ENCODE measurements around the gene SH3BGR. TPM values are rescaled to one million over a fixed set of nuclear protein-coding genes. Genes with fewer than 3 reads are reported as not detected.

The SH3BGR gene
- total and polyA plus RNA-seq, 2 donors (not counting 3 experiments of a cell fraction or from before 2014, with no cell fraction given), result 1.1 TPM; not detected in 1

DNA sequence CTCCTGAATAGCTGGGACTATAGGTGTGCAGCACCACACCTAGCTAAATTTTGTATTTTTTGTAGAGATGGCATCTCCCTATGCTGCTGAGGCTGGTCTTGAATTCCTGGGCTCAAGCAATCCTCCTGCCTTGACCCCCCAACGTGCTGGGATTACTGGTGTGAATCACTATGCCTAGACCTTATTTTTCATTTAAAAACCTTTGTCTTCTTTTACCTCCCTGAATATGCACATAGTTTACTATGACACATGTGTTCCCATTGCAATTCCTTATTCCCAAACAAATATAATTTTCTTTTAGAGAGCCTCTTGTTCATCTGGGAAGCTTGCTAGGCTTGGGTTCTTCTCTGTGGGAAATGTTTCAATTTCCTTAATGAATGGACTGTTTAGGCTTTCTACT is 16.8 kb downstream of the SH3BGR start:
- BruUV-seq (replicated peaks), result no TSS peak
- no peaks in the 10 kb centered on the region for H3K9me3 ChIP-seq (replicated peaks; ENCODE audit: control insufficient read depth, insufficient read depth, low read length)
- no peaks in the 10 kb centered on the region for H3K4me1 ChIP-seq (ENCODE audit: control insufficient read depth, extremely low read depth, insufficient read depth, low read length)
- no peak for FAIRE-seq
- DNase-seq (ENCODE audit: low read depth, low spot score), result no peak
- H3K36me3 ChIP-seq (ENCODE audit: control insufficient read depth in 2 of 2, extremely low read depth in 1 of 2, insufficient read depth in 2 of 2, low read length in 2 of 2), result no peaks in the 10 kb centered on the region
- H3K4me3 ChIP-seq (replicated peaks in 1 of 3; ENCODE audit: insufficient read depth in 1 of 3, low read depth in 1 of 3, low read length in 3 of 3), result no peak overlapping the region
- no peaks in the 10 kb centered on the region for H4K20me1 ChIP-seq (replicated peaks; ENCODE audit: control insufficient read depth, extremely low read depth, insufficient read depth, low read length)
- H3K9ac ChIP-seq (replicated peaks; ENCODE audit: extremely low read depth, insufficient read depth, low read length), result no peak overlapping the region
- CTCF ChIA-PET, result no interaction called here
- H3K27ac ChIP-seq (ENCODE audit: insufficient read depth, low read depth, low read length), result no peak overlapping the region
- no peaks in the 10 kb centered on the region for H3K27me3 ChIP-seq (ENCODE audit: control insufficient read depth in 2 of 2, insufficient read depth in 2 of 2, low read length in 2 of 2)
- intact Hi-C loops (cut with micrococcal nuclease), result no loop called here
- H2AFZ ChIP-seq (ENCODE audit: low read depth, low read length), result no peak overlapping the region
- no peak overlapping the region for H3K4me2 ChIP-seq (ENCODE audit: insufficient read depth, low read length)
- dilution Hi-C loops (cut with MboI; ENCODE audit: extremely low pct_ligation_motif_present, low sequenced_read_pairs), result no loop called here
- POLR2A ChIA-PET, result no interaction called here
- no peaks in the 10 kb centered on the region for H3K79me2 ChIP-seq (ENCODE audit: control insufficient read depth, insufficient read depth, low read length)
- TF ChIP-seq JUN (IDR thresholded peaks at IDR 0.05; ENCODE audit: borderline replicate concordance, insufficient read depth, insufficient read length, low read depth) (no peak), GATA2 (IDR thresholded peaks at IDR 0.05; ENCODE audit: insufficient read depth, insufficient read length, low read depth, low read length) (no peak)
- H3K9me1 ChIP-seq (replicated peaks; ENCODE audit: control insufficient read depth, extremely low read depth, insufficient read depth, low read length), result no peaks in the 10 kb centered on the region

DNA sequence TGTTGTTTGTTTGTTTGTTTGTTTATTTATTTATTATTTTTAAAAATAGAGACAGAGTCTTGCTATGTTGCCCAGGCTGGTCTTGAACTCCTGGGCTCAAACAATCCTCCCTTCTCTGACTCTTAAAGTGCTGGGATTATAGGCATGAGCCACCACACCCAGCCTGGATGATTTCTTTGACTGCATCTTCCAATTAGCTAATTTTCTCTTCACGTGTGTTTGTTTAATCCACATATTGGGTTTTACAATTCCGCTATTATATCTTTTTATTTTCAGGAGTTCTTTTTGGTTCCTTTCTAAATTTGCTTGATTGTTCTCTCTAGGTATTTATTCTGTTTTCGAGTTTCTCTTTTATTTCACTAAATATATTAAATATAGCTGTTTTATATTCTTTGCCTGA is 19.8 kb downstream of the SH3BGR start:
- H3K4me2 ChIP-seq (ENCODE audit: insufficient read depth, low read length), result no peak overlapping the region
- no TSS peak for BruUV-seq (replicated peaks)
- intact Hi-C loops (cut with micrococcal nuclease), result no loop called here

More for the DNA sequence above, 19.8 kb downstream of the SH3BGR start:
- dilution Hi-C loops (cut with MboI; ENCODE audit: extremely low pct_ligation_motif_present, low sequenced_read_pairs), result no loop called here
- CTCF ChIA-PET, result no interaction called here
- Histone ChIP-seq H3K4me3 (replicated peaks in 1 of 3; ENCODE audit: insufficient read depth in 1 of 3, low read depth in 1 of 3, low read length in 3 of 3) (no peak overlapping the region), H3K9me3 (replicated peaks; ENCODE audit: control insufficient read depth, insufficient read depth, low read length) (no peaks in the 10 kb centered on the region), H3K27me3 (ENCODE audit: control insufficient read depth in 2 of 2, insufficient read depth in 2 of 2, low read length in 2 of 2) (peaks cover 0 to 3% of the 10 kb centered on the region in 2 experiments), H3K9ac (replicated peaks; ENCODE audit: extremely low read depth, insufficient read depth, low read length) (no peak overlapping the region), H3K9me1 (replicated peaks; ENCODE audit: control insufficient read depth, extremely low read depth, insufficient read depth, low read length) (no peaks in the 10 kb centered on the region), H3K4me1 (ENCODE audit: control insufficient read depth, extremely low read depth, insufficient read depth, low read length) (no peaks in the 10 kb centered on the region), H2AFZ (ENCODE audit: low read depth, low read length) (no peak overlapping the region), H3K27ac (ENCODE audit: insufficient read depth, low read depth, low read length) (no peak overlapping the region), H3K36me3 (ENCODE audit: control insufficient read depth in 2 of 2, extremely low read depth in 1 of 2, insufficient read depth in 2 of 2, low read length in 2 of 2) (no peaks in the 10 kb centered on the region), H4K20me1 (replicated peaks; ENCODE audit: control insufficient read depth, extremely low read depth, insufficient read depth, low read length) (no peaks in the 10 kb centered on the region), H3K79me2 (ENCODE audit: control insufficient read depth, insufficient read depth, low read length) (no peaks in the 10 kb centered on the region)
- DNase-seq (ENCODE audit: low read depth, low spot score), result no peak
- no peak for FAIRE-seq
- POLR2A ChIA-PET, result no interaction called here
- no peak for TF ChIP-seq MYC (IDR thresholded peaks at IDR 0.05; ENCODE audit: low read depth, low read length)
- TF ChIP-seq, protein P1, sequence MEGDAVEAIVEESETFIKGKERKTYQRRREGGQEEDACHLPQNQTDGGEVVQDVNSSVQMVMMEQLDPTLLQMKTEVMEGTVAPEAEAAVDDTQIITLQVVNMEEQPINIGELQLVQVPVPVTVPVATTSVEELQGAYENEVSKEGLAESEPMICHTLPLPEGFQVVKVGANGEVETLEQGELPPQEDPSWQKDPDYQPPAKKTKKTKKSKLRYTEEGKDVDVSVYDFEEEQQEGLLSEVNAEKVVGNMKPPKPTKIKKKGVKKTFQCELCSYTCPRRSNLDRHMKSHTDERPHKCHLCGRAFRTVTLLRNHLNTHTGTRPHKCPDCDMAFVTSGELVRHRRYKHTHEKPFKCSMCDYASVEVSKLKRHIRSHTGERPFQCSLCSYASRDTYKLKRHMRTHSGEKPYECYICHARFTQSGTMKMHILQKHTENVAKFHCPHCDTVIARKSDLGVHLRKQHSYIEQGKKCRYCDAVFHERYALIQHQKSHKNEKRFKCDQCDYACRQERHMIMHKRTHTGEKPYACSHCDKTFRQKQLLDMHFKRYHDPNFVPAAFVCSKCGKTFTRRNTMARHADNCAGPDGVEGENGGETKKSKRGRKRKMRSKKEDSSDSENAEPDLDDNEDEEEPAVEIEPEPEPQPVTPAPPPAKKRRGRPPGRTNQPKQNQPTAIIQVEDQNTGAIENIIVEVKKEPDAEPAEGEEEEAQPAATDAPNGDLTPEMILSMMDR (IDR thresholded peaks at IDR 0.05; ENCODE audit: extremely low read depth in 1 of 2, insufficient read depth in 1 of 2, low read depth in 1 of 2, low read length in 2 of 2), result no peak
- TF ChIP-seq FOS (IDR thresholded peaks at IDR 0.05; ENCODE audit: borderline replicate concordance, insufficient read depth, low read length), result no peak
- TF ChIP-seq MAX (IDR thresholded peaks at IDR 0.05; ENCODE audit: insufficient read depth, insufficient read length), result no peak
- TF ChIP-seq JUN (IDR thresholded peaks at IDR 0.05; ENCODE audit: borderline replicate concordance, insufficient read depth, insufficient read length, low read depth), result no peak
- no peak for TF ChIP-seq EZH2 (IDR thresholded peaks at IDR 0.05; ENCODE audit: borderline replicate concordance, low read depth, low read length, severe bottlenecking)
- TF ChIP-seq GATA2 (IDR thresholded peaks at IDR 0.05; ENCODE audit: insufficient read depth, insufficient read length, low read depth, low read length), result no peak
- TF ChIP-seq POLR2AphosphoS5 (IDR thresholded peaks at IDR 0.05; ENCODE audit: insufficient read depth, low read depth, low read length), result no peak
- TF ChIP-seq POLR2A (IDR thresholded peaks at IDR 0.05; ENCODE audit: low read depth, low read length), result no peak

Data from endothelial cell of umbilical vein (primary cell).